Activated CD8-positive, alpha-beta memory T cell treated with anti-CD3 and anti-CD28 coated beads, Interleukin-2, amount 50 U/mL, for 1 hour (primary cell): Measurements from ENCODE around the gene GSE1.

Experiments
- DNase-seq: peaks from one replicate; pipeline ENCODE4 v3.0.0-alpha.2; 2020; ENCODE audit errors: extremely low read depth

GSE1 gene

DNA sequence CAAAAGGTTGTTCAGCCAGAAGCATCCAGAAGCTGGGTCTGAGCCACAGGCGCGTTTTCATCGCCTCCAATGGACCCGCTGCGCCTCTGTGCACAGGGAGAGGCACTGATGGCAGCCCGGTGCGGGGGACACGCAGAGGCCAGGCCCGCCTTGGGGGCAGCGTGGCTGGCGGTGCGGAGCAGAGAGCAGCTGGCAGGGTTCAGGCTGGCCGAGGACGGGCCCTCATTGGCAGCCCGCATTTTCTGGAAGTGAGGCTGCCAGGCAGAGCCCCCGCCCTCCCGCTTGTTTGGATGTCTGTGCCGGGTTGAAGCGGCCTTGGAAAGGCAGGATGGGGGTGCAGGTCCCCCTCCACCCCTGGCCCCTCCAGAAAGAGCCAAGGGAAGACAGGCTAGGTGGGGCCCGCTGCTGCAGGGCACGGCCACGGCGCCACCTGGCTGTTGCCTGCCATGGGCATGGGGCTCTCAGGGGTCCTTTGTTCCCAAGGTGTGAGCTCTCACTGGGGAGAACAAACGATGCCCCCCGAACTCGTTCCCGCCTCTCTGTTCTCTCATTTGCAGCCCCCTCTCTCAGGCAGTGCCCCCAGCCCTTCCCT lies 18.8 kb downstream of the GSE1 start:
- no peak for DNase-seq

DNA sequence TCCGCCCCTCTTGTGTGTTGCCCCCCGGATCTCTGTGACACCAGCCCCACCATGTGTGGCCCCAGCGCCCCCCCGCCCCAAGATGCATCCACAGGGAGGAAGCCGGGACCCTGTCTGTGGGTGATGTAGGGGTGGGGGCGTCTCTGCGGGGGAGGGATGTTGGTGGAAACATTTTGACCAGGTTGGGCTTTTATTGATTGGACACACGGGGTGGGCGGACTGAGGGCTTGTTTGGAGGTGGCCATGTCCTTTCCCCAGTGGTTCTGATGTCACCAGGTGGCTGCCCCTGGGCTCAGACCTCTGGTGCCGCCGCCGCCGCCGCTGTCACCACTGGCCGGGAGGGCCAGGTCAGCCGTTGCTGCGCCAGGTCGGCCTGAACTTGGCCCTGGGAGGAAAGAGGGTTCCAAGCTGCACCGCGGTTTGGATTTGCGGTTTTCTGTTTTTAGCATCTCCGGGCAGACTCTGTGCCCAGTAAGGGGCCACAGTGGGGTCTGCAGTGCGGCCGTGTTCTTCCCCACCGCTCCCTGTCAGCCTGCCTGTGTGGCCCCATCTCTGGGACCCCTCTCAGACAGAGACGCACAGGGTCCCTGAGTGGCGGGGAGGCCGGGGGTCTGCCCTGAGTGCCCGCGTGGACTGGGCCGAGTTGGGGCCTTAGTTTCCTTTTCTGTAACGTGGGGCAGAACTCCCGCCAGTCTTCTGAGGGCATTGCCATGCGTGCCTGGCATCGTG lies 19.8 kb downstream of the GSE1 start:
- no peak for DNase-seq

GRCh38 chr16:85633438-85633743 lies 20.3 kb downstream of the GSE1 start:
- no peak for DNase-seq

GRCh38 chr16:85633888-85634287 lies 20.8 kb downstream of the GSE1 start:
- DNase-seq, result no peak

- DNase-seq, result no peak
Measured at GRCh38 chr16:85634747-85635544, 21.8 kb downstream of the GSE1 start.

GRCh38 chr16:85635545-85636140 lies 22.5 kb downstream of the GSE1 start:
- DNase-seq, result no peak

DNA sequence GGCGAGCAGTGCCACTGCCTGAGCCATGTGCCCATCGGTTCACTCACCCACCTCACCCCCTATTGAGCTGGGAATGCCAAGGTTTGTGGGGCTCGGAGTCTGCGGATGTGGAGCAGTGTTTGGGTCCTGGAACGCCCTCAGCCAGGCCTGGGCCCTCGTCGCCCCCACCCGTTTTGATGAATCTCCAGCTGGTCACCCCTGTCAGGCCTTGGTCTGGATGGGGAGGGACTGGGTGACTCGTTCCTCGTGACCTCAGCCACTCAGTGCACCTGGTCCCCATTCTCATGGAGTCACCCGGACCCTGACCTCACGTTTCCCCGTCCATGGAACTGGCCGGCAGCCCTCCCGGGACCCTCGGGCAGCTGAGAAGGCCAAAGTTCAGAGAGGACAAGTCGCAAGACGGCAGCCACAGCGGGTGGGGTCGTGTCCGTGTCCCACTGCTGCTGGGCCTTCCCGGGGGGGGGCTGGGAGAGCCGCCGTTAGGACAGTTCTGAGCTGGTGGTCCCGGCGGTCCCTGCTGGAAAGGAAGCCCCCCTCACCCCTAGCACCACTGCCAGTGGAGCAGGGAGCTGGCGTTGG lies 23.2 kb downstream of the GSE1 start:
- no peak for DNase-seq

DNA sequence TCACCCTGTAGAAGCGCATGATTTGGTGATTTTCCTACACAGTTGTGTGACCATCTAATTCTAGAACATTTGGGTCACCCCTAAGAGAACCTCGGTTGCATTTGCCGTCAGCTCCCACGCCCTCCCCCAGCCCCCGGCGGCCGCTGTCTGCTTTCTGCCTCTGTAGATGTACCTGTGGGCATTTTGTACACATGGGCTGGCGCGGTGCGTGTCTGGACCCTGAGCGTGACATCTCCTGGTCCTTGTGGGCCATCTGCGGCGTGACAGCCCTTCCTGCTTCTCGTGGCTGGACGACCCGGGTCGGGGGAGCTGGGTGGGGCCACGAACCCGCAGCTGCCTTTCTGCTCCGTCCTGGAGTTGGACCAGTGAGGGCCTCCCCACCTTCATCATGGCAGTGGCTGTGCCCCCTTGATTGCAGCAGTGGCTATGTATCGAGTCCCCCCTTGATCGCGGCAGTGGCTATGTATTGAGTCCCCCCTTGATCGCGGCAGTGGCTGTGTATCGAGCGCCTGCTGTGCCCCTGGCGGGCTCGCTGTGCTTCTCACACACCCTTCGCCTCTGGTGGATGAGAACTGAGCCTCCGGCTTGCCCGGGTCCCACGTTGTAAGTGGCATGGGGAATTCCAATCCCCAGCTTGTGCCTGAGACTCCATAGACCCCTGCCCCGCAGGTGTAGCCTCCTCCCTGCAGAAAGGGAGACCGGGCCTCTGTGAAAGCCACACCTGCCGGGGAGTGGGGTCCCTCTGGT lies 24.1 kb downstream of the GSE1 start:
- no peak for DNase-seq

DNA sequence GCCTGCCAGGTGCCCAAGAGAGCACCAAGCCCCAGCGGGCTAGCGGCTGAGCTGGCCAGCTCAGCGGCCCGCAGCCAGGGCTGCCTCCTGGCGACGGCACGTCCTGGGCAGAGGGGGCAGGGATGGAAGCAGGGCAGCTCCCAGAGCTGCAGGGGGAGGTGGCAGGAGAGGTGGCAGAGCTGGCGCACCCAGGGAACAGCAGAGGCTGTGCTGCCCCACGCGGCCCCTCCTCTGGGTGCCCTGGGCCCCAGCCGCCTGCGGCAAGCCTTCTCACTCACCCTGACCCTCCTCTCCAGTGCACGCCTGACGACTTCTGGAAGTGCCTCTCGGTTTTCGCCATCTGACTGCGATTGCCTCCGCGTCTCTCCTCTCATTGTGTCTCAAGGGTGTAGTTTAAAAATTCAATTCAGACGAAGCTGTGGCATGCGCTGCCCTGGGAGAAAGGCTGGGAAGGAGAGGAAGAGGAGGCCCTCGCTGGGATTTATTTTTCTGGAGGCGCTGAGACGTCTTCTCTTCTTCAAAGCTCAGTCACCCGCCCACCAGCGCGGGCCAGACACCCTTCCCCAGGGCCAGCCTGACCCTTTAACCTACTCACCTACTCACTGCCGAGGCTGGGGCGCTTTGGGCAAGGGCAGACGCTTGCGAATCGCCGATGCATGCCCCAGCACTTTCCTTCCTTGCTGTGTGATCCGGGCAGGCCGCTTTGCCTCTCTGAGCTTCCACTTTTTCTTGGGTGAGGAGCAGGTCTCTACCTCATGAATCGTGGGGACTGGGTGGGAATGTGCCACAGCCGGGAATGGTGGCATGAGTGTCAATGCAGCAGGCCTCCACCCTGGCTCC lies 24.9 kb downstream of the GSE1 start:
- DNase-seq, result no peak

GRCh38 chr16:85638695-85639409 lies 25.7 kb downstream of the GSE1 start:
- no peak for DNase-seq

- DNase-seq, result no peak
Measured at GRCh38 chr16:85639529-85640253, 26.6 kb downstream of the GSE1 start.

GRCh38 chr16:85640254-85640558 lies 27.1 kb downstream of the GSE1 start:
- no peak for DNase-seq

GRCh38 chr16:85640585-85640984 lies 27.5 kb downstream of the GSE1 start:
- no peak for DNase-seq

- no peak for DNase-seq
Measured at GRCh38 chr16:85641305-85641704, 28.2 kb downstream of the GSE1 start.

- no peak for DNase-seq
Measured at GRCh38 chr16:85641776-85642176, 28.7 kb downstream of the GSE1 start.

- DNase-seq, result no peak
Measured at GRCh38 chr16:85642762-85643358, 29.7 kb downstream of the GSE1 start.

DNA sequence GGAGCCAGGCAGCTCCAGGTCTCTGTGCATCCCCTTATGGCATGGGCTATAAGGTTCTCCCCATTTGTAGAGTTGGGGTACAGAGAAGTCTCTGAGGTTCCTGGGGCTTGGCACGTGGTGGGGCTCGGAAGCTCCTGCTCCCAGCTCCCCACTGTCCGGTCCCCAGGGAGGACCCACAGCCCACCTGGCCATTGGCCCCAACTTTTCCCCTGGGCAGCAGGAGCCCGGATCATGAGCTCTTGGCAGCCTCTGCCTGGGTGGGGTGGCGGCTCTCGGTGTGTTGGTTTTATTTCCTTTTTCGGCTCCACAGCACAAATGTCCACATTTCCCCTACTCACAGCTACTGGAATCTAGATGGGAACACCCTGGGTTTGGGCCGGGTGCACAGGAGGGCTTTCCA lies 30.5 kb downstream of the GSE1 start:
- DNase-seq, result no peak

DNA sequence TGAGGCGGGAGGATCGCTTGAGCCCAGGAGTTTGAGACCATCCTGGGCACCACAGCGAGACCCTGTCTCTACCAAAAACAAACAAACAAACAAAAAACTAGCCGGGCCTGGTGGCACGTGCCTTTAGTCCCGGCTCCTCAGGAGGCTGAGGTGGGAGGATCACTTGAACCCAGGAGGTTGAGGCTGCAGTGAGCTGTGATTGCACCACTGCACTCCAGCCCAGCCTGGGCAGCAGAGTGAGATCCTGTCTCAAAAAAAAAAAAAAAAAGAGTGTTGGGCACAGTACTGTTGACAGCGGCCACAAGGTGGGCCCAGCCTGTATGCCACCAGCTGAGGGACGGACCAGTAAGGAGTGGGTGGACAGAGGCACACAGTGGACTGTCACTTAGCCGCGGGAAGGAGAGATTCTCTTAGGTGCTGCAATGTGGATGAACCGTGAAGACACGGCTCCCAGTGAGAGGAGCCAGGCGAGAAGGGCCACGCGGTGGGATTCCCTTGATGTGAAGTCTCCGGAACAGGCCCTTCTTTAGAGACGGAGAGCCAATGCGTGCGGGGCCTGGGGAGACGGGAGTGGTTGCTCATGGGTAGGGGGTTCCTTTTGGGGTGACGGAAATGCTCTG lies 31.1 kb downstream of the GSE1 start:
- DNase-seq, result no peak
